HCT116 (cell line): ENCODE results near the gene RNPEP.

Experiments used
- CBX3 ChIP-seq: IDR thresholded peaks from 2 replicates; pipeline ENCODE4 v1.6.1; 2012; ENCODE audit warnings: low read depth
- CEBPB ChIP-seq: IDR thresholded peaks from 2 replicates; pipeline ENCODE4 v1.6.1; 2012; ENCODE audit warnings: low read depth
- EZH2 ChIP-seq: fragments of 200-600 bp; sonication (generic); IDR thresholded peaks from 2 replicates; pipeline ENCODE4 v1.6.1; 2017; ENCODE audit warnings: antibody characterized with exemption, mixed run types
- EZH2phosphoT487 ChIP-seq: fragments of 200-600 bp; IDR thresholded peaks from 2 replicates; pipeline ENCODE4 v1.6.1; 2018; ENCODE audit warnings: antibody characterized with exemption, borderline replicate concordance
- POLR2A ChIP-seq: IDR thresholded peaks from 2 replicates; pipeline ENCODE4 v1.7.0; 2011; ENCODE audit warnings: borderline replicate concordance; ENCODE audit not compliant: insufficient read depth, insufficient read length; ENCODE audit errors: extremely low read depth
- POLR2AphosphoS5 ChIP-seq: IDR thresholded peaks from 2 replicates; pipeline ENCODE4 v1.6.1; 2011; ENCODE audit warnings: mild to moderate bottlenecking, low read depth, low read length, moderate library complexity
- SIN3A ChIP-seq: IDR thresholded peaks from 2 replicates; pipeline ENCODE4 v1.6.1; 2012; ENCODE audit warnings: low read depth
- SRF ChIP-seq: IDR thresholded peaks from 2 replicates; pipeline ENCODE4 v1.6.1; 2012; ENCODE audit warnings: low read depth
- TCF7L2 ChIP-seq: IDR thresholded peaks from 2 replicates; pipeline ENCODE4 v1.7.0; 2011; ENCODE audit warnings: borderline replicate concordance, inconsistent platforms; ENCODE audit not compliant: insufficient read depth, insufficient read length; ENCODE audit errors: extremely low read depth
- TF ChIP-seq, protein P1 (sequence below), 3 experiments: fragments of 200-600 bp in 1 of 3; sonication (generic) in 1 of 3; IDR thresholded peaks in 2 of 3; conservative IDR thresholded peaks in 1 of 3; 2 replicates each; pipeline ENCODE4 v1.5.1; 2012 to 2017; ENCODE audit warnings: low read depth in 2 of 3, low read length in 2 of 3, antibody characterized with exemption in 1 of 3, borderline replicate concordance in 1 of 3, control low read depth in 1 of 3, mild to moderate bottlenecking in 1 of 3, mixed read lengths in 1 of 3, mixed run types in 1 of 3, moderate library complexity in 1 of 3; ENCODE audit not compliant: insufficient read depth in 1 of 3
- TF ChIP-seq, protein P2 (sequence below): IDR thresholded peaks from 2 replicates; pipeline ENCODE4 v1.6.1; 2012

DNA sequence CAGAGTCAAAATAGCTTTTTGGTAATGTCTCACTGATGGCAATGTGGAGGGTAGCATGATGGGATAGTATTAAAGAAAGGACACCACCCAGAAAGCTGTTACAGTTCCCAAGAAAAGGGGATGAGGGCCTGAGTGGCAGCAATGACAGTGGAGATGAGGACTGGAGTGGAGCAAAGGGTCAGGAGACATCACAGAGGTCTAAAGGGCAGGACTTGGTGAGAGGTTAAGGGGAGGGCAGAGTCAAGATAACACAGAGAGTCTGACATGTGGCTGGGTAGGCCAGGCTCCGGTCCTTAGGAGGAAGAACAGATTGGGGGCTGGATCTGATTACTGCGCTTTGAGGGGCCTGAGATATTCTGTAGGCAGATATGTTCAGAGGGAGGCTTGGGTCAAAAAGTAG is 47.3 kb downstream of the RNPEP start:
- no peak for TF ChIP-seq POLR2AphosphoS5
- TF ChIP-seq SIN3A = no peak
- no peak for TF ChIP-seq SRF
- no peak for TF ChIP-seq POLR2A
- no peak for TF ChIP-seq CEBPB
- TF ChIP-seq, protein P1, sequence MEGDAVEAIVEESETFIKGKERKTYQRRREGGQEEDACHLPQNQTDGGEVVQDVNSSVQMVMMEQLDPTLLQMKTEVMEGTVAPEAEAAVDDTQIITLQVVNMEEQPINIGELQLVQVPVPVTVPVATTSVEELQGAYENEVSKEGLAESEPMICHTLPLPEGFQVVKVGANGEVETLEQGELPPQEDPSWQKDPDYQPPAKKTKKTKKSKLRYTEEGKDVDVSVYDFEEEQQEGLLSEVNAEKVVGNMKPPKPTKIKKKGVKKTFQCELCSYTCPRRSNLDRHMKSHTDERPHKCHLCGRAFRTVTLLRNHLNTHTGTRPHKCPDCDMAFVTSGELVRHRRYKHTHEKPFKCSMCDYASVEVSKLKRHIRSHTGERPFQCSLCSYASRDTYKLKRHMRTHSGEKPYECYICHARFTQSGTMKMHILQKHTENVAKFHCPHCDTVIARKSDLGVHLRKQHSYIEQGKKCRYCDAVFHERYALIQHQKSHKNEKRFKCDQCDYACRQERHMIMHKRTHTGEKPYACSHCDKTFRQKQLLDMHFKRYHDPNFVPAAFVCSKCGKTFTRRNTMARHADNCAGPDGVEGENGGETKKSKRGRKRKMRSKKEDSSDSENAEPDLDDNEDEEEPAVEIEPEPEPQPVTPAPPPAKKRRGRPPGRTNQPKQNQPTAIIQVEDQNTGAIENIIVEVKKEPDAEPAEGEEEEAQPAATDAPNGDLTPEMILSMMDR (IDR thresholded peaks at IDR 0.05 in 2 of 3, conservative IDR thresholded peaks at IDR 0.05 in 1 of 3; ENCODE audit: borderline replicate concordance in 1 of 3, insufficient read depth in 1 of 3, low read depth in 2 of 3, low read length in 2 of 3) = no peak
- no peak for TF ChIP-seq EZH2phosphoT487
- TF ChIP-seq TCF7L2 = no peak
- no peak for TF ChIP-seq EZH2
- TF ChIP-seq CBX3 = no peak
- TF ChIP-seq, protein P2, sequence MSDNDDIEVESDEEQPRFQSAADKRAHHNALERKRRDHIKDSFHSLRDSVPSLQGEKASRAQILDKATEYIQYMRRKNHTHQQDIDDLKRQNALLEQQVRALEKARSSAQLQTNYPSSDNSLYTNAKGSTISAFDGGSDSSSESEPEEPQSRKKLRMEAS = no peak
